ENCODE results near the gene PAX4. TPM values are rescaled to one million over a fixed set of nuclear protein-coding genes. Genes with fewer than 3 reads are reported as not detected.

PAX4 gene
- total RNA-seq, 4 donors from 2014 or later = not detected

DNA sequence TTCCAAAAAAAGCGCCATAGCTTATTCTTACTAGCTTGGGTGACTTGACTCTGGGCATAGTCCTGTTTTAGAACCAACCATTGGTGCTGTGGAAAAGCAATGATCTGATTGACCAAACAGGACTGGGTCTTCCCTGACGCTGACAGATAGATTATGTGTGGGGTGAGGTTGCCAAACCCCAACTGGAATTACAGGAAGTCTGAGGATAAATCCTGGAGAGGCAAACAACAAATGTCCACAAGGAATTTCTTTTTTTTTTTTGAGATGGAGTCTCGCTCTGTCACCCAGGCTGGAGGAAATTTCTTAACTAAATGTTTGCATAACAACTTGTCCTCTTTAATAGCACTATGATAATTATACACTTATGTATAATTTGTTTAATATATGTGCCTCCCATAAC is 51.7 kb downstream of the PAX4 start:
- no peaks in the 10 kb centered on the region for H3K4me1 ChIP-seq
- H3K27me3 ChIP-seq = no peaks in the 10 kb centered on the region
- H3K27ac ChIP-seq = no peak overlapping the region
- TF ChIP-seq, protein P1, sequence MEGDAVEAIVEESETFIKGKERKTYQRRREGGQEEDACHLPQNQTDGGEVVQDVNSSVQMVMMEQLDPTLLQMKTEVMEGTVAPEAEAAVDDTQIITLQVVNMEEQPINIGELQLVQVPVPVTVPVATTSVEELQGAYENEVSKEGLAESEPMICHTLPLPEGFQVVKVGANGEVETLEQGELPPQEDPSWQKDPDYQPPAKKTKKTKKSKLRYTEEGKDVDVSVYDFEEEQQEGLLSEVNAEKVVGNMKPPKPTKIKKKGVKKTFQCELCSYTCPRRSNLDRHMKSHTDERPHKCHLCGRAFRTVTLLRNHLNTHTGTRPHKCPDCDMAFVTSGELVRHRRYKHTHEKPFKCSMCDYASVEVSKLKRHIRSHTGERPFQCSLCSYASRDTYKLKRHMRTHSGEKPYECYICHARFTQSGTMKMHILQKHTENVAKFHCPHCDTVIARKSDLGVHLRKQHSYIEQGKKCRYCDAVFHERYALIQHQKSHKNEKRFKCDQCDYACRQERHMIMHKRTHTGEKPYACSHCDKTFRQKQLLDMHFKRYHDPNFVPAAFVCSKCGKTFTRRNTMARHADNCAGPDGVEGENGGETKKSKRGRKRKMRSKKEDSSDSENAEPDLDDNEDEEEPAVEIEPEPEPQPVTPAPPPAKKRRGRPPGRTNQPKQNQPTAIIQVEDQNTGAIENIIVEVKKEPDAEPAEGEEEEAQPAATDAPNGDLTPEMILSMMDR (IDR thresholded peaks at IDR 0.05) = no peak
- TF ChIP-seq EP300 (IDR thresholded peaks at IDR 0.05) (no peak), POLR2A (IDR thresholded peaks at IDR 0.05) (no peak)
- H3K4me3 ChIP-seq = no peak overlapping the region
- WGBS, 2 donors = 78 to 86% methylated on average over 3 of the region's 3 CpGs
- peaks cover 0 to 13% (median 0%) of the 10 kb centered on the region in 3 donors for H3K36me3 ChIP-seq
- DNase-seq (ENCODE audit: low spot score in 2 of 2) = no peak
- peaks cover 0 to 6% (median 0%) of the 10 kb centered on the region in 4 donors for H3K9me3 ChIP-seq

Other genes with a start within 250 kb of the PAX4 start
- gene ZNF800, start 225.4 kb downstream of the PAX4 start, total RNA-seq = 10 to 100 TPM; 27.3 to 50.0 (median 33.9) TPM
- gene GCC1, start 32.5 kb downstream of the PAX4 start, total RNA-seq = 10 to 100 TPM; 16.0 to 18.3 (median 17.9) TPM
- 100 to 1,000 TPM; 130 to 142 (median 136) TPM for gene ARF5, start 29.7 kb downstream of the PAX4 start, total RNA-seq
- gene FSCN3, start 24.4 kb downstream of the PAX4 start, total RNA-seq = 1 to 10 TPM in 3 of 4 donors, under 1 TPM in 1; 0.63 to 2.7 (median 1.6) TPM
- gene SND1, start 34.1 kb upstream of the PAX4 start, total RNA-seq = 100 to 1,000 TPM in 1 of 4 donors, 10 to 100 TPM in 3; 70.8 to 141 (median 85.7) TPM

Data from tibial nerve (tissue), 4 donors.